ENCODE data around the gene ART3. TPM values are rescaled to one million over a fixed set of nuclear protein-coding genes. Genes with fewer than 3 reads are reported as not detected.

ART3 gene
- total RNA-seq, 2 experiments from 2014 or later = not detected

DNA sequence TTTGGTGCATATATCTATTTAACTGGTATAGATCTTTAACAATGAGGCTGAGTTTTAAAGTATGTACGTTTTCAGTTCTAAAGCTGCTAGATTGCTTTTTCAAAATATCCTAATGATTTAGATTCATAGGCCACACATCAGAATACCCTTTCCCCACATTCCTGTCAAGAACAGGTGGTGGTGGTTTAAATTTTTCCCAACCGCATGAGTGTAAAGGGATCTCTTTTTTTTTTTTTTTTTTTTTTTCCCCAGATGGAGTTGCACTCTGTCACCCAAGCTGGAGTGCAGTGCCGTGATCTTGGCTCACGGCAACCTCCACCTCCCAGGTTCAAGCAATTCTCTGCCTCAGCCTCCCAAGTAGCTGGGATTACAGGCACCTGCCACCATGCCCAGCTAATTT is 45.7 kb downstream of the ART3 start:
- BruUV-seq (replicated peaks) = no TSS peak
- POLR2A ChIA-PET = interaction anchor here (0.6 to 0.9 kb wide), 2 partner anchors 15 to 496 kb away, joined by 3 read pairs; no protein-coding TSS in a partner anchor
- Histone ChIP-seq H2AFZ (ENCODE audit: low read length) (no peak overlapping the region), H3K9me2 (ENCODE audit: insufficient read depth, low read length) (no peaks in the 10 kb centered on the region), H3K4me2 (ENCODE audit: low read length) (no peak overlapping the region), H3K4me1 (ENCODE audit: insufficient read depth, low read length, poor library complexity, severe bottlenecking) (no peaks in the 10 kb centered on the region), H3K4me3 (ENCODE audit: low read depth, low read length, poor library complexity, severe bottlenecking) (no peak overlapping the region), H4K20me1 (ENCODE audit: insufficient read depth, low read length) (no peaks in the 10 kb centered on the region), H3K27ac (ENCODE audit: low read depth, low read length, poor library complexity, severe bottlenecking) (no peak overlapping the region), H3K36me3 (ENCODE audit: insufficient read depth, low read length) (peaks cover 97% of the 10 kb centered on the region), H3K79me2 (ENCODE audit: insufficient read depth, low read depth, low read length) (no peaks in the 10 kb centered on the region), H3K9me3 (ENCODE audit: low read length) (peaks cover 12% of the 10 kb centered on the region; the same call in 1 of the 2 replicates)
- CTCF ChIA-PET (ENCODE audit: unreplicated experiment) = no interaction called here
- intact Hi-C loops (cut with micrococcal nuclease; ENCODE audit: unreplicated experiment) = no loop called here
- DNase-seq (ENCODE audit: low spot score) = no peak
- no peak for TF ChIP-seq EZH2phosphoT487 (IDR thresholded peaks at IDR 0.05; ENCODE audit: borderline replicate concordance, low read depth, low read length)
- TF ChIP-seq, protein P1, sequence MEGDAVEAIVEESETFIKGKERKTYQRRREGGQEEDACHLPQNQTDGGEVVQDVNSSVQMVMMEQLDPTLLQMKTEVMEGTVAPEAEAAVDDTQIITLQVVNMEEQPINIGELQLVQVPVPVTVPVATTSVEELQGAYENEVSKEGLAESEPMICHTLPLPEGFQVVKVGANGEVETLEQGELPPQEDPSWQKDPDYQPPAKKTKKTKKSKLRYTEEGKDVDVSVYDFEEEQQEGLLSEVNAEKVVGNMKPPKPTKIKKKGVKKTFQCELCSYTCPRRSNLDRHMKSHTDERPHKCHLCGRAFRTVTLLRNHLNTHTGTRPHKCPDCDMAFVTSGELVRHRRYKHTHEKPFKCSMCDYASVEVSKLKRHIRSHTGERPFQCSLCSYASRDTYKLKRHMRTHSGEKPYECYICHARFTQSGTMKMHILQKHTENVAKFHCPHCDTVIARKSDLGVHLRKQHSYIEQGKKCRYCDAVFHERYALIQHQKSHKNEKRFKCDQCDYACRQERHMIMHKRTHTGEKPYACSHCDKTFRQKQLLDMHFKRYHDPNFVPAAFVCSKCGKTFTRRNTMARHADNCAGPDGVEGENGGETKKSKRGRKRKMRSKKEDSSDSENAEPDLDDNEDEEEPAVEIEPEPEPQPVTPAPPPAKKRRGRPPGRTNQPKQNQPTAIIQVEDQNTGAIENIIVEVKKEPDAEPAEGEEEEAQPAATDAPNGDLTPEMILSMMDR (conservative IDR thresholded peaks at IDR 0.05; ENCODE audit: low read length) = no peak

DNA sequence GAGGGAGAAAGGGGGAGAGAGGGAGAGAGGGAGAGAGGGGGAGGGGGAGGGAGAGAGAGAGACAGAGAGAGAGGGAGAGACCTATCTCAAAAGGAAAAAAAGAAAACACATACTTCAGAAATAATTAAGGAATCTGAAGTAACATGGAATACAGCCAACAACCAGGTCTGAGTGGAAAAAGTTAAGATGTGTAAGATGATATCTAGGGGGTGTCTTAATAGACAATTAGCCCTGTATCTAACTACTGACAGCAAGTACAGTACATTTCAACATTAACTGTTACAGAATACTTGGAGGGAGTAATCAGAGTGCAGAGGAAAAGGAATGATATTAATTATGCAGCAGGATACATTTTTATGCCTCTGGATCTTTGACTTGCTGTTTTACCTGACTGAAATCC is 51.3 kb downstream of the ART3 start:
- Histone ChIP-seq H3K9me3 (ENCODE audit: low read length) (peaks cover 12% of the 10 kb centered on the region; the same call in 1 of the 2 replicates), H3K4me1 (ENCODE audit: insufficient read depth, low read length, poor library complexity, severe bottlenecking) (no peaks in the 10 kb centered on the region)

DNA sequence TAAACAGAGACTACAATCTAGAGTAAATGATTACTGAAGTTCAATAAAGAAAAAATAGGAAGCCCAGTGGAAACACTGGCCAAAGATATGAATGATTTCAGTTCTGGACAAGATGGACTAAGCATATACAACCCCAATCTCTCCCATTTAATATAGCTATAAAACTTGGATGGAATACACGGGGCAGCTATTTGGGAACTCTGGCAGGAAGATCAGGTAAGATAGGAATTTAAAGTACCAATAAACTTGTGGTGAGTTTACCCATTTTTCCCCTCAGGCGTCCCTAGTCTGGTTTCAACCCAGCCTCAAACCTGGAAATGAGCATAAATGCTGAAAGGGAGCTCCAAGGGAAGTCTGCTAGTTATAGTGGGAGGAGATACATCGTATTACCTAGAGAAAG is 53.2 kb downstream of the ART3 start:
- no peak overlapping the region for H3K4me3 ChIP-seq (ENCODE audit: low read depth, low read length, poor library complexity, severe bottlenecking)
- H3K4me1 ChIP-seq (ENCODE audit: insufficient read depth, low read length, poor library complexity, severe bottlenecking) = no peaks in the 10 kb centered on the region
- no peaks in the 10 kb centered on the region for H4K20me1 ChIP-seq (ENCODE audit: insufficient read depth, low read length)
- ChIA-PET CTCF (ENCODE audit: unreplicated experiment) (no interaction called here), POLR2A (no interaction called here)
- H3K4me2 ChIP-seq (ENCODE audit: low read length) = no peak overlapping the region
- no peak overlapping the region for H3K27ac ChIP-seq (ENCODE audit: low read depth, low read length, poor library complexity, severe bottlenecking)
- no peak for DNase-seq (ENCODE audit: low spot score)
- H3K9me2 ChIP-seq (ENCODE audit: insufficient read depth, low read length) = no peaks in the 10 kb centered on the region
- intact Hi-C loops (cut with micrococcal nuclease; ENCODE audit: unreplicated experiment) = no loop called here
- no peaks in the 10 kb centered on the region for H3K79me2 ChIP-seq (ENCODE audit: insufficient read depth, low read depth, low read length)
- H3K36me3 ChIP-seq (ENCODE audit: insufficient read depth, low read length) = peaks cover 81% of the 10 kb centered on the region
- no peak for TF ChIP-seq EZH2phosphoT487 (IDR thresholded peaks at IDR 0.05; ENCODE audit: borderline replicate concordance, low read depth, low read length)
- TF ChIP-seq, protein P1 (conservative IDR thresholded peaks at IDR 0.05; ENCODE audit: low read length) = no peak
- no peak overlapping the region for H2AFZ ChIP-seq (ENCODE audit: low read length)
- H3K9me3 ChIP-seq (ENCODE audit: low read length) = peaks cover 5% of the 10 kb centered on the region; the same call in 1 of the 2 replicates
- BruUV-seq (replicated peaks) = no TSS peak

More for the DNA sequence above, 51.3 kb downstream of the ART3 start:
- Histone ChIP-seq H4K20me1 (ENCODE audit: insufficient read depth, low read length) (no peaks in the 10 kb centered on the region), H3K79me2 (ENCODE audit: insufficient read depth, low read depth, low read length) (no peaks in the 10 kb centered on the region), H3K9me2 (ENCODE audit: insufficient read depth, low read length) (no peaks in the 10 kb centered on the region), H3K4me2 (ENCODE audit: low read length) (no peak overlapping the region), H2AFZ (ENCODE audit: low read length) (no peak overlapping the region), H3K27ac (ENCODE audit: low read depth, low read length, poor library complexity, severe bottlenecking) (no peak overlapping the region), H3K4me3 (ENCODE audit: low read depth, low read length, poor library complexity, severe bottlenecking) (no peak overlapping the region), H3K36me3 (ENCODE audit: insufficient read depth, low read length) (peaks cover 87% of the 10 kb centered on the region)
- no TSS peak for BruUV-seq (replicated peaks)
- POLR2A ChIA-PET = no interaction called here
- DNase-seq (ENCODE audit: low spot score) = no peak
- TF ChIP-seq, protein P1 (conservative IDR thresholded peaks at IDR 0.05; ENCODE audit: low read length) = no peak
- no peak for TF ChIP-seq EZH2phosphoT487 (IDR thresholded peaks at IDR 0.05; ENCODE audit: borderline replicate concordance, low read depth, low read length)
- CTCF ChIA-PET (ENCODE audit: unreplicated experiment) = no interaction called here
- intact Hi-C loops (cut with micrococcal nuclease; ENCODE audit: unreplicated experiment) = no loop called here

All from OCI-LY7 (cell line).